ENCODE measurements around the gene SCFD2. TPM values are rescaled to one million over a fixed set of nuclear protein-coding genes. Genes with fewer than 3 reads are reported as not detected.

SCFD2 gene
- total and polyA plus RNA-seq, 10 of the 15 experiments (the other 5 are each of a cell fraction or from before 2014, with no cell fraction given): 4.8 to 37.6 (median 24.9) TPM

GRCh38 chr4:52861879-52862616, 503.8 kb downstream of the SCFD2 start, which contains the start of gene RASL11B (continued):
- TF ChIP-seq EGR1 (IDR thresholded peaks at IDR 0.05; ENCODE audit: borderline replicate concordance in 1 of 2, low read depth in 2 of 2, low read length in 2 of 2): peak in 1 of 2 experiments; percentile 83; a peak in 2 of 3 replicates
- TF ChIP-seq NR2C2 (IDR thresholded peaks at IDR 0.05; ENCODE audit: borderline replicate concordance, control insufficient read depth, insufficient read length, low read depth): no peak
- no peak for TF ChIP-seq RELA (IDR thresholded peaks at IDR 0.05; ENCODE audit: borderline replicate concordance, partially characterized antibody)
- no peak for TF ChIP-seq POLR2AphosphoS5 (IDR thresholded peaks at IDR 0.05; ENCODE audit: low read length)
- peak; percentile 72; the same call in 1 of the 2 replicates for TF ChIP-seq GATAD2B (conservative IDR thresholded peaks at IDR 0.05; ENCODE audit: low read depth)
- TF ChIP-seq CTCF (IDR thresholded peaks at IDR 0.05 in 2 of 3, conservative IDR thresholded peaks at IDR 0.05 in 1 of 3; ENCODE audit: control insufficient read depth in 2 of 3, extremely low read depth in 1 of 3, insufficient read depth in 1 of 3, low read depth in 3 of 3, low read length in 3 of 3): peak in 2 of 3 experiments; percentile 7 to 28; a peak in 2 of 6 replicates
- no peak for TF ChIP-seq PAX8 (IDR thresholded peaks at IDR 0.05)
- TF ChIP-seq BACH1 (IDR thresholded peaks at IDR 0.05; ENCODE audit: borderline replicate concordance): peak; percentile 61; the same call in 1 of the 2 replicates
- no peak for TF ChIP-seq SREBF1 (IDR thresholded peaks at IDR 0.05; ENCODE audit: low read length)
- no peak for TF ChIP-seq STAT1 (conservative IDR thresholded peaks at IDR 0.05)
- no peak for TF ChIP-seq SIX5 (IDR thresholded peaks at IDR 0.05; ENCODE audit: low read depth, low read length, severe bottlenecking)
- TF ChIP-seq ETV6 (conservative IDR thresholded peaks at IDR 0.05 in 1 of 2, IDR thresholded peaks at IDR 0.05 in 1 of 2; ENCODE audit: borderline replicate concordance in 1 of 2, low read depth in 1 of 2): no peak
- no peak for TF ChIP-seq HDAC2 (IDR thresholded peaks at IDR 0.05)
- TF ChIP-seq NBN (IDR thresholded peaks at IDR 0.05): no peak
- no peak for TF ChIP-seq IRF4 (IDR thresholded peaks at IDR 0.05; ENCODE audit: low read depth, low read length)
- TF ChIP-seq TBL1XR1 (IDR thresholded peaks at IDR 0.05; ENCODE audit: low read depth, low read length): no peak
- TF ChIP-seq BMI1 (IDR thresholded peaks at IDR 0.05; ENCODE audit: borderline replicate concordance): no peak
- TF ChIP-seq MXI1 (IDR thresholded peaks at IDR 0.05; ENCODE audit: low read depth, low read length): no peak
- no peak for TF ChIP-seq YY1 (IDR thresholded peaks at IDR 0.05; ENCODE audit: low read depth, low read length)
- 0 out of 2 replicates have a peak, but pooled peaks have one; percentile 27 for TF ChIP-seq NFYB (IDR thresholded peaks at IDR 0.05; ENCODE audit: insufficient read depth, low read depth, low read length)
- TF ChIP-seq, protein P1, sequence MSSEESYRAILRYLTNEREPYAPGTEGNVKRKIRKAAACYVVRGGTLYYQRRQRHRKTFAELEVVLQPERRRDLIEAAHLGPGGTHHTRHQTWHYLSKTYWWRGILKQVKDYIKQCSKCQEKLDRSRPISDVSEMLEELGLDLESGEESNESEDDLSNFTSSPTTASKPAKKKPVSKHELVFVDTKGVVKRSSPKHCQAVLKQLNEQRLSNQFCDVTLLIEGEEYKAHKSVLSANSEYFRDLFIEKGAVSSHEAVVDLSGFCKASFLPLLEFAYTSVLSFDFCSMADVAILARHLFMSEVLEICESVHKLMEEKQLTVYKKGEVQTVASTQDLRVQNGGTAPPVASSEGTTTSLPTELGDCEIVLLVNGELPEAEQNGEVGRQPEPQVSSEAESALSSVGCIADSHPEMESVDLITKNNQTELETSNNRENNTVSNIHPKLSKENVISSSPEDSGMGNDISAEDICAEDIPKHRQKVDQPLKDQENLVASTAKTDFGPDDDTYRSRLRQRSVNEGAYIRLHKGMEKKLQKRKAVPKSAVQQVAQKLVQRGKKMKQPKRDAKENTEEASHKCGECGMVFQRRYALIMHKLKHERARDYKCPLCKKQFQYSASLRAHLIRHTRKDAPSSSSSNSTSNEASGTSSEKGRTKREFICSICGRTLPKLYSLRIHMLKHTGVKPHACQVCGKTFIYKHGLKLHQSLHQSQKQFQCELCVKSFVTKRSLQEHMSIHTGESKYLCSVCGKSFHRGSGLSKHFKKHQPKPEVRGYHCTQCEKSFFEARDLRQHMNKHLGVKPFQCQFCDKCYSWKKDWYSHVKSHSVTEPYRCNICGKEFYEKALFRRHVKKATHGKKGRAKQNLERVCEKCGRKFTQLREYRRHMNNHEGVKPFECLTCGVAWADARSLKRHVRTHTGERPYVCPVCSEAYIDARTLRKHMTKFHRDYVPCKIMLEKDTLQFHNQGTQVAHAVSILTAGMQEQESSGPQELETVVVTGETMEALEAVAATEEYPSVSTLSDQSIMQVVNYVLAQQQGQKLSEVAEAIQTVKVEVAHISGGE (CRISPR knock-in tag; IDR thresholded peaks at IDR 0.05): no peak
- no peak for TF ChIP-seq CBX3 (IDR thresholded peaks at IDR 0.05; ENCODE audit: borderline replicate concordance, low read depth)
- no peak for TF ChIP-seq RELB (IDR thresholded peaks at IDR 0.05; ENCODE audit: low read depth)
